Measurements from ENCODE around the gene CASP3. TPM values are rescaled to one million over a fixed set of nuclear protein-coding genes. Genes with fewer than 3 reads are reported as not detected.

CASP3 gene
- total RNA-seq, 1 experiment from 2014 or later, result 107 TPM

- H3K27me3 Mint-ChIP-seq (ENCODE audit: low read depth), result no peaks in the 10 kb centered on the region
Observed at GRCh38 chr4:184648054-184648312, 1.3 kb downstream of the CASP3 start.

More at GRCh38 chr4:184648054-184648312, 1.3 kb downstream of the CASP3 start:
- Histone ChIP-seq H3K4me2 (ENCODE audit: insufficient read depth, insufficient read length, low read length) (peak overlapping the region; percentile 89), H4K8ac (replicated peaks; ENCODE audit: insufficient read length, low read depth, low read length) (no peak overlapping the region), H3K4ac (ENCODE audit: low read depth, low read length) (no peak overlapping the region), H3K27me3 (ENCODE audit: insufficient read depth, low read length) (no peaks in the 10 kb centered on the region), H3K27ac (ENCODE audit: insufficient read length, low read depth, low read length) (no peak overlapping the region), H3K18ac (ENCODE audit: insufficient read length, low read depth, low read length) (no peak overlapping the region), H3K14ac (ENCODE audit: insufficient read depth, low read length) (0 out of 2 replicates have a peak overlapping the region, but pooled peaks have one; percentile 14), H3K56ac (ENCODE audit: insufficient read length, low read depth, low read length) (no peak overlapping the region), H2BK15ac (ENCODE audit: low read depth, low read length) (no peak overlapping the region), H2AFZ (ENCODE audit: low read length) (no peak overlapping the region), H4K20me1 (ENCODE audit: control insufficient read depth, insufficient read depth, insufficient read length) (no peaks in the 10 kb centered on the region), H3K23me2 (ENCODE audit: insufficient read length, low read depth, low read length, poor library complexity, severe bottlenecking) (peaks cover 13% of the 10 kb centered on the region), H3K79me1 (ENCODE audit: insufficient read depth, low read depth, low read length, poor library complexity, severe bottlenecking) (no peaks in the 10 kb centered on the region), H3K79me2 (ENCODE audit: insufficient read depth, low read length) (peaks cover 33% of the 10 kb centered on the region), H4K91ac (ENCODE audit: insufficient read length, low read depth, low read length) (no peak overlapping the region), H2AK5ac (ENCODE audit: insufficient read length, low read length) (no peak overlapping the region), H3K4me1 (ENCODE audit: insufficient read depth, low read length) (peaks cover 16% of the 10 kb centered on the region), H3K23ac (ENCODE audit: insufficient read length, low read depth, low read length) (no peak overlapping the region), H3K9me3 (ENCODE audit: control insufficient read depth, low read depth, low read length) (no peaks in the 10 kb centered on the region), H2BK20ac (ENCODE audit: low read depth, low read length, poor library complexity, severe bottlenecking) (no peak overlapping the region), H2BK120ac (ENCODE audit: low read depth, low read length, poor library complexity, severe bottlenecking) (no peak overlapping the region), H3T11ph (ENCODE audit: low read length) (no peak overlapping the region), H3K9ac (ENCODE audit: extremely low read depth, insufficient read length, low read length) (peak overlapping the region; percentile 65), H2BK12ac (ENCODE audit: insufficient read length, low read depth, low read length) (no peak overlapping the region), H2BK5ac (ENCODE audit: insufficient read length, low read length) (no peak overlapping the region), H4K5ac (ENCODE audit: insufficient read length, low read depth, low read length) (no peak overlapping the region)
- H3K27ac Mint-ChIP-seq, result peak overlapping the region in 2 of 3 experiments; percentile 92 to 95; a peak in 5 of 7 replicates
- H3K4me3 Mint-ChIP-seq, result peak overlapping the region; percentile 83 to 87
- peaks cover 61 to 64% of the 10 kb centered on the region in 2 experiments for H3K4me1 Mint-ChIP-seq
- H3K36me3 Mint-ChIP-seq (ENCODE audit: insufficient read depth in 1 of 3, low read depth in 3 of 3), result peaks cover 2 to 22% (median 13%) of the 10 kb centered on the region in 3 experiments; a peak in 5 of 7 replicates
- TF ChIP-seq CTCF (conservative IDR thresholded peaks at IDR 0.05), result no peak
- WGBS (ENCODE audit: extremely low coverage, insufficient read length, low lambda C conversion rate), result no CpG with 5 or more reads among the region's 6 CpGs
- no peaks in the 10 kb centered on the region for H3K9me3 Mint-ChIP-seq
- DNase-seq, result no peak

All from H9 (cell line).